ENCODE results near the gene SEMA3C. TPM values are rescaled to one million over a fixed set of nuclear protein-coding genes. Genes with fewer than 3 reads are reported as not detected.

SEMA3C gene
- total and polyA plus RNA-seq, 9 donors = 74.4 to 270 (median 134) TPM

- peaks cover 2% of the 10 kb centered on the region for H3K36me3 ChIP-seq (ENCODE audit: control insufficient read depth, insufficient read depth, low read length)
- no peaks in the 10 kb centered on the region for H3K9me3 ChIP-seq (replicated peaks; ENCODE audit: control insufficient read depth, low read depth, low read length)
- no peak overlapping the region for H3K4me3 ChIP-seq (ENCODE audit: low read length)
- peaks cover 2% of the 10 kb centered on the region for H3K4me1 ChIP-seq (ENCODE audit: control insufficient read depth, insufficient read depth, low read length)
- H3K27ac ChIP-seq (ENCODE audit: low read length) = no peak overlapping the region
- no peaks in the 10 kb centered on the region for H3K27me3 ChIP-seq (ENCODE audit: control insufficient read depth, insufficient read depth, low read length)
- DNase-seq = peak; percentile 41
- WGBS (ENCODE audit: insufficient coverage) = no CpG with 5 or more reads among the region's 1 CpG
Observed at GRCh38 chr7:80827239-80827633, 91.6 kb downstream of the SEMA3C start.

- H3K27ac ChIP-seq (ENCODE audit: low read length) = no peak overlapping the region
- no peak overlapping the region for H3K4me3 ChIP-seq (ENCODE audit: low read length)
- H3K36me3 ChIP-seq (ENCODE audit: control insufficient read depth, insufficient read depth, low read length) = peaks cover 2% of the 10 kb centered on the region
- H3K4me1 ChIP-seq (ENCODE audit: control insufficient read depth, insufficient read depth, low read length) = peaks cover 2% of the 10 kb centered on the region
- no peak for DNase-seq
- H3K27me3 ChIP-seq (ENCODE audit: control insufficient read depth, insufficient read depth, low read length) = no peaks in the 10 kb centered on the region
- H3K9me3 ChIP-seq (replicated peaks; ENCODE audit: control insufficient read depth, low read depth, low read length) = no peaks in the 10 kb centered on the region
- WGBS (ENCODE audit: insufficient coverage) = no CpG with 5 or more reads among the region's 3 CpGs
Observed at GRCh38 chr7:80826520-80827238, 92.2 kb downstream of the SEMA3C start.

- DNase-seq = no peak
- Histone ChIP-seq H3K4me1 (ENCODE audit: control insufficient read depth, insufficient read depth, low read length) (peaks cover 2% of the 10 kb centered on the region), H3K36me3 (ENCODE audit: control insufficient read depth, insufficient read depth, low read length) (peaks cover 2% of the 10 kb centered on the region), H3K27me3 (ENCODE audit: control insufficient read depth, insufficient read depth, low read length) (no peaks in the 10 kb centered on the region), H3K9me3 (replicated peaks; ENCODE audit: control insufficient read depth, low read depth, low read length) (no peaks in the 10 kb centered on the region), H3K27ac (ENCODE audit: low read length) (no peak overlapping the region), H3K4me3 (ENCODE audit: low read length) (no peak overlapping the region)
- no CpG with 5 or more reads among the region's 3 CpGs for WGBS (ENCODE audit: insufficient coverage)
Observed at GRCh38 chr7:80825499-80825898, 93.4 kb downstream of the SEMA3C start.

GRCh38 chr7:80824253-80824652, 94.6 kb downstream of the SEMA3C start:
- WGBS (ENCODE audit: insufficient coverage) = 81% methylated on average over 3 of the region's 5 CpGs
- no peak for DNase-seq

GRCh38 chr7:80823057-80823456, 95.8 kb downstream of the SEMA3C start:
- Histone ChIP-seq H3K4me1 (ENCODE audit: control insufficient read depth, insufficient read depth, low read length) (peaks cover 2% of the 10 kb centered on the region), H3K36me3 (ENCODE audit: control insufficient read depth, insufficient read depth, low read length) (peaks cover 2% of the 10 kb centered on the region), H3K9me3 (replicated peaks; ENCODE audit: control insufficient read depth, low read depth, low read length) (no peaks in the 10 kb centered on the region), H3K27me3 (ENCODE audit: control insufficient read depth, insufficient read depth, low read length) (no peaks in the 10 kb centered on the region), H3K4me3 (ENCODE audit: low read length) (no peak overlapping the region), H3K27ac (ENCODE audit: low read length) (no peak overlapping the region)
- WGBS (ENCODE audit: insufficient coverage) = no CpG with 5 or more reads among the region's 3 CpGs
- no peak for DNase-seq

More at GRCh38 chr7:80824253-80824652, 94.6 kb downstream of the SEMA3C start:
- Histone ChIP-seq H3K27ac (ENCODE audit: low read length) (no peak overlapping the region), H3K4me1 (ENCODE audit: control insufficient read depth, insufficient read depth, low read length) (peaks cover 2% of the 10 kb centered on the region), H3K9me3 (replicated peaks; ENCODE audit: control insufficient read depth, low read depth, low read length) (no peaks in the 10 kb centered on the region), H3K27me3 (ENCODE audit: control insufficient read depth, insufficient read depth, low read length) (no peaks in the 10 kb centered on the region), H3K4me3 (ENCODE audit: low read length) (no peak overlapping the region), H3K36me3 (ENCODE audit: control insufficient read depth, insufficient read depth, low read length) (peaks cover 2% of the 10 kb centered on the region)

- no peaks in the 10 kb centered on the region for H3K9me3 ChIP-seq (replicated peaks; ENCODE audit: control insufficient read depth, low read depth, low read length)
- H3K4me1 ChIP-seq (ENCODE audit: control insufficient read depth, insufficient read depth, low read length) = peaks cover under 1% of the 10 kb centered on the region
- WGBS (ENCODE audit: insufficient coverage) = 54% methylated on average over 2 of the region's 3 CpGs
- no peak overlapping the region for H3K4me3 ChIP-seq (ENCODE audit: low read length)
- no peak overlapping the region for H3K27ac ChIP-seq (ENCODE audit: low read length)
- DNase-seq = no peak
- H3K36me3 ChIP-seq (ENCODE audit: control insufficient read depth, insufficient read depth, low read length) = peaks cover under 1% of the 10 kb centered on the region
- H3K27me3 ChIP-seq (ENCODE audit: control insufficient read depth, insufficient read depth, low read length) = no peaks in the 10 kb centered on the region
Observed at GRCh38 chr7:80821771-80822319, 97.0 kb downstream of the SEMA3C start.

GRCh38 chr7:80819503-80819902, 99.3 kb downstream of the SEMA3C start:
- no peak overlapping the region for H3K27ac ChIP-seq (ENCODE audit: low read length)
- H3K4me1 ChIP-seq (ENCODE audit: control insufficient read depth, insufficient read depth, low read length) = no peaks in the 10 kb centered on the region
- H3K27me3 ChIP-seq (ENCODE audit: control insufficient read depth, insufficient read depth, low read length) = no peaks in the 10 kb centered on the region
- no peaks in the 10 kb centered on the region for H3K36me3 ChIP-seq (ENCODE audit: control insufficient read depth, insufficient read depth, low read length)
- no peak for DNase-seq
- no peaks in the 10 kb centered on the region for H3K9me3 ChIP-seq (replicated peaks; ENCODE audit: control insufficient read depth, low read depth, low read length)
- H3K4me3 ChIP-seq (ENCODE audit: low read length) = no peak overlapping the region

GRCh38 chr7:80818181-80818580, 100.7 kb downstream of the SEMA3C start:
- H3K4me3 ChIP-seq (ENCODE audit: low read length) = no peak overlapping the region
- no CpG with 5 or more reads among the region's 5 CpGs for WGBS (ENCODE audit: insufficient coverage)
- DNase-seq = no peak
- H3K4me1 ChIP-seq (ENCODE audit: control insufficient read depth, insufficient read depth, low read length) = no peaks in the 10 kb centered on the region
- peaks cover 4% of the 10 kb centered on the region for H3K36me3 ChIP-seq (ENCODE audit: control insufficient read depth, insufficient read depth, low read length)
- no peaks in the 10 kb centered on the region for H3K27me3 ChIP-seq (ENCODE audit: control insufficient read depth, insufficient read depth, low read length)
- H3K9me3 ChIP-seq (replicated peaks; ENCODE audit: control insufficient read depth, low read depth, low read length) = no peaks in the 10 kb centered on the region
- no peak overlapping the region for H3K27ac ChIP-seq (ENCODE audit: low read length)

- H3K4me3 ChIP-seq (ENCODE audit: low read length) = no peak overlapping the region
- no peak overlapping the region for H3K27ac ChIP-seq (ENCODE audit: low read length)
- no peak for DNase-seq
- no peaks in the 10 kb centered on the region for H3K4me1 ChIP-seq (ENCODE audit: control insufficient read depth, insufficient read depth, low read length)
- H3K27me3 ChIP-seq (ENCODE audit: control insufficient read depth, insufficient read depth, low read length) = no peaks in the 10 kb centered on the region
- no peaks in the 10 kb centered on the region for H3K9me3 ChIP-seq (replicated peaks; ENCODE audit: control insufficient read depth, low read depth, low read length)
- 67% methylated on average over 1 of the region's 2 CpGs for WGBS (ENCODE audit: insufficient coverage)
- peaks cover 4% of the 10 kb centered on the region for H3K36me3 ChIP-seq (ENCODE audit: control insufficient read depth, insufficient read depth, low read length)
Observed at GRCh38 chr7:80816806-80817205, 102.0 kb downstream of the SEMA3C start.

GRCh38 chr7:80815733-80816132, 103.1 kb downstream of the SEMA3C start:
- 100% methylated on average over 1 of the region's 1 CpG for whole genome bisulfite sequencing (ENCODE audit: insufficient coverage)

More at GRCh38 chr7:80815733-80816132, 103.1 kb downstream of the SEMA3C start:
- H3K27me3 ChIP-seq (ENCODE audit: control insufficient read depth, insufficient read depth, low read length) = no peaks in the 10 kb centered on the region
- no peak for DNase-seq
- H3K9me3 ChIP-seq (replicated peaks; ENCODE audit: control insufficient read depth, low read depth, low read length) = no peaks in the 10 kb centered on the region
- H3K27ac ChIP-seq (ENCODE audit: low read length) = no peak overlapping the region
- H3K4me3 ChIP-seq (ENCODE audit: low read length) = no peak overlapping the region
- no peaks in the 10 kb centered on the region for H3K4me1 ChIP-seq (ENCODE audit: control insufficient read depth, insufficient read depth, low read length)
- H3K36me3 ChIP-seq (ENCODE audit: control insufficient read depth, insufficient read depth, low read length) = peaks cover 4% of the 10 kb centered on the region

Measured in muscle of leg (tissue), 11 donors.